Left lung (tissue), 10 donors: ENCODE results near the gene RGS7. TPM values are rescaled to one million over a fixed set of nuclear protein-coding genes. Genes with fewer than 3 reads are reported as not detected.
A peak's percentile ranks its signal among the peaks of the same experiment; 100 is the strongest.

Source experiments
- ATAC-seq: fragments of 200-7000 bp; cut with Tn5 transposase; one replicate; pipeline ENCODE4 v1.9.1; 2020; ENCODE audit warnings: moderate library complexity
- DNase-seq, 4 donors: peaks; one replicate each; pipeline ENCODE4 v3.0.0-alpha.2; 2013 to 2020
- H3K27ac ChIP-seq, 2 donors: fragments of 200-600 bp; sonication (generic) in 1 of 2; one replicate each; pipeline versions ENCODE4 v1.5.0 to v1.8.0; 2020 to 2021
- H3K27me3 ChIP-seq, 2 donors: fragments of 200-600 bp; sonication (generic) in 1 of 2; one replicate each; pipeline versions ENCODE4 v1.5.0 to v1.8.0; 2020 to 2021
- H3K36me3 ChIP-seq, 2 donors: fragments of 200-600 bp; sonication (generic) in 1 of 2; one replicate each; pipeline versions ENCODE4 v1.5.0 to v1.8.0; 2020 to 2021
- H3K4me1 ChIP-seq, 2 donors: fragments of 200-600 bp; one replicate each; pipeline ENCODE4 v1.8.0; 2021
- H3K4me3 ChIP-seq, 2 donors: fragments of 200-600 bp; sonication (generic) in 1 of 2; one replicate each; pipeline versions ENCODE4 v1.5.0 to v1.8.0; 2020 to 2021; ENCODE audit warnings: mild to moderate bottlenecking in 1 of 2
- H3K9me3 ChIP-seq, 2 donors: fragments of 200-600 bp; sonication (generic) in 1 of 2; one replicate each; pipeline versions ENCODE4 v1.5.0 to v1.8.0; 2020 to 2021
- intact Hi-C, 2 donors: fragments of 100-400 bp; cut with DNase I; formaldehyde crosslinking; loops; one replicate each; pipeline versions ENCODE4 v1.11.2 to v1.14.2; 2022
- polyA plus RNA-seq, 6 donors: library from polyadenylated mRNA; unstranded; fragments of 120-200 nt; gene quantifications; one replicate each; pipeline ENCODE4 v1.2.1, GENCODE V29; 2013; ENCODE audit not compliant: insufficient read length in 6 of 6
- total RNA-seq, 2 donors: library from RNA; stranded (reverse); fragmentation: NEBNext Ultra II Directional; extraction: Animal tissue kit (Norgen Biotek cat#: 25700); gene quantifications; one replicate each; pipeline ENCODE4 v1.2.1, GENCODE V29; 2021
- TF ChIP-seq, protein P1 (sequence below), 2 donors: fragments of 200-600 bp; sonication (generic) in 1 of 2; IDR thresholded peaks; one replicate each; pipeline versions ENCODE4 v1.5.0 to v1.8.0; 2021; ENCODE audit warnings: antibody characterized with exemption in 2 of 2
- donor health status: DM: no; HTN: yes; CAD: no.
- donor health status: DM: no; HTN: no; CAD: no.

Gene RGS7
- total and polyA plus RNA-seq, 8 donors, result 0.11 to 0.43 (median 0.30) TPM; not detected in 2

DNA sequence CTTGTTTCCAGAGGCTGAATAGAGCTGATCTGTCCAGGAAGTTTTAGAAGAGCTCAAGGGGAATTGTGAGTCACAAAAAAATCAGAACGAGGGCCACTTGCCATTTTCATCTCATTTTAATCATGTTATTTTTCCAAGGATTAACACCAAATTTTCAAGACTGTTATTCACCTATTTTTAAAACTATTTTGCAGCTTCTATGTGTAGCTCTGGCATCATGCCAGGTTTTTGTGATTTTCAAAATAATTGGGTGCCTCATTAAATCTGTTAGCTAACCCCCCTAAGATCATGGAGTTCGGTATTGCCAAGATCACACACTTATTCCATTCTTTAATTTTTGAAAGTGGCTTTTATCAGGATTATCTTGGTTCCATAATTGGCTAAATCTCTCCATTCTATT is 90.9 kb downstream of the RGS7 start:
- Histone ChIP-seq H3K4me1 (no peaks in the 10 kb centered on the region), H3K9me3 (peaks cover 0 to 6% of the 10 kb centered on the region in 2 donors), H3K27ac (no peak overlapping the region), H3K36me3 (no peaks in the 10 kb centered on the region), H3K27me3 (no peaks in the 10 kb centered on the region), H3K4me3 (no peak overlapping the region)
- ATAC-seq (no peak), DNase-seq (no peak)
- TF ChIP-seq, protein P1, sequence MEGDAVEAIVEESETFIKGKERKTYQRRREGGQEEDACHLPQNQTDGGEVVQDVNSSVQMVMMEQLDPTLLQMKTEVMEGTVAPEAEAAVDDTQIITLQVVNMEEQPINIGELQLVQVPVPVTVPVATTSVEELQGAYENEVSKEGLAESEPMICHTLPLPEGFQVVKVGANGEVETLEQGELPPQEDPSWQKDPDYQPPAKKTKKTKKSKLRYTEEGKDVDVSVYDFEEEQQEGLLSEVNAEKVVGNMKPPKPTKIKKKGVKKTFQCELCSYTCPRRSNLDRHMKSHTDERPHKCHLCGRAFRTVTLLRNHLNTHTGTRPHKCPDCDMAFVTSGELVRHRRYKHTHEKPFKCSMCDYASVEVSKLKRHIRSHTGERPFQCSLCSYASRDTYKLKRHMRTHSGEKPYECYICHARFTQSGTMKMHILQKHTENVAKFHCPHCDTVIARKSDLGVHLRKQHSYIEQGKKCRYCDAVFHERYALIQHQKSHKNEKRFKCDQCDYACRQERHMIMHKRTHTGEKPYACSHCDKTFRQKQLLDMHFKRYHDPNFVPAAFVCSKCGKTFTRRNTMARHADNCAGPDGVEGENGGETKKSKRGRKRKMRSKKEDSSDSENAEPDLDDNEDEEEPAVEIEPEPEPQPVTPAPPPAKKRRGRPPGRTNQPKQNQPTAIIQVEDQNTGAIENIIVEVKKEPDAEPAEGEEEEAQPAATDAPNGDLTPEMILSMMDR (IDR thresholded peaks at IDR 0.05), result no peak
- intact Hi-C loops, result no loop called here

- DNase-seq (no peak), ATAC-seq (no peak)
- H3K4me3 ChIP-seq, result no peak overlapping the region
- intact Hi-C loops, result no loop called here
- H3K36me3 ChIP-seq, result no peaks in the 10 kb centered on the region
- no peaks in the 10 kb centered on the region for H3K4me1 ChIP-seq
- TF ChIP-seq, protein P1 (IDR thresholded peaks at IDR 0.05), result no peak
- peaks cover 0 to 5% of the 10 kb centered on the region in 2 donors for H3K9me3 ChIP-seq
- H3K27ac ChIP-seq, result no peak overlapping the region
- no peaks in the 10 kb centered on the region for H3K27me3 ChIP-seq
Measured at GRCh38 chr1:241265428-241265827, 91.6 kb downstream of the RGS7 start.

DNA sequence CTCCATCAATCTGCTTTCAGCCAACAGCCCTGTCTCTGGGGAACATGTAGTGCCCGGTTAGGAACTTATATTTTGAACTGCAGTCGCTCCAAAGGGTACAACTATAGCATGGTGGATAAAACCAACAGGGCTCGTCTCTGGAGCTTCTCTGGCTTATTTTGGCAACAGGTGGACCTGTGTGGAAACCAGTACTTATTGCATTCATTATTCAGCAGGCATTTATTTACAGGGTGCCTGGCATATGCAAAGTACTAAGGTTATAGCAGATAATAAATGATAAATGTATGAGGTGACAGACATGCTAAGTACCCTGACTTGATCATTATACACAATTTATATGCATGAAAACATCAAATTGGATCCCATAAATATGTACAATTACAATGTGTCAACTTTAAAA is 93.7 kb downstream of the RGS7 start:
- TF ChIP-seq, protein P1 (IDR thresholded peaks at IDR 0.05), result no peak
- no peak for ATAC-seq
- intact Hi-C loops, result no loop called here
- no peak for DNase-seq
- Histone ChIP-seq H3K9me3 (peaks cover 0 to 1% of the 10 kb centered on the region in 2 donors), H3K36me3 (no peaks in the 10 kb centered on the region), H3K27me3 (no peaks in the 10 kb centered on the region), H3K4me3 (no peak overlapping the region), H3K27ac (no peak overlapping the region), H3K4me1 (no peaks in the 10 kb centered on the region)

DNA sequence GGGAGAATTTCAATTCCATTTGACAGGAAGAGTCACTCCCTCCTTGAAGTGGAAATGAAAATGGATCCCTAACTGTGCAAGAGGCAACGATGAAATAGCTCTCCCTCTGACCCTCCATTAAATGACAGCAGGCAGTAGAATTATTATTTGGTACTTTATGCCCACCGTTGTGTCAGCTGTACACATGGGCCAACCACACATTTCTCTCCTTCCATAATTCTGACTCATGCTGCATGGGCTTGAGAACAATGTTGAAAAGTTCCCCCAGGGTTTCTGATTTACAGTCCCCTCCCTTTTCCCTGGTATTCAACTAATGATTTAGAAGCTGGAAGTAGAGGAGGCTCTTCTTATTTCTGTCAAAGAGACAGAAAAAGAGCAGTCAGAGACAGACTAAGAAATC is 103.5 kb downstream of the RGS7 start:
- Histone ChIP-seq H3K4me1 (no peaks in the 10 kb centered on the region), H3K36me3 (no peaks in the 10 kb centered on the region), H3K9me3 (peaks cover 0 to 2% of the 10 kb centered on the region in 2 donors), H3K4me3 (no peak overlapping the region), H3K27ac (no peak overlapping the region), H3K27me3 (no peaks in the 10 kb centered on the region)
- no peak for DNase-seq
- no peak for ATAC-seq
- TF ChIP-seq, protein P1 (IDR thresholded peaks at IDR 0.05), result no peak
- intact Hi-C loops, result no loop called here

DNA sequence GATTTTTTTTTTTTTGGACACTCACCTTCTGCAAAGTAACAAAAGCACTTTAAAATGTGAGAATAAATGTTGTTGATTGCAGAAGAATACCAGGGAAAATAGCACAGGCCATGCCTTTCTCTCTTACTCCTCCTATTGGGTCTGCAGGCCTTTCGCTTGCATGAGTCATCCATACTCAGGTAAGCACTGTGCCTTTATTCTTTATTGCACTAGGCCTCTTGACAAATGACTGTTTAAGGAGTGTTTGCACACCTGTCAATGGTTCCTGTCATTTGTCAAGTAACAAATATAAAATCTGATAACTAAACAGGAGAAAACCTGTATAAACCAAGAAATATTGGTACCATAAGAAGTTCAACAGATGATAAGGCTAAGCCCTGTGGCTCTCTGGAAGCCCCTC is 106.5 kb downstream of the RGS7 start:
- H3K36me3 ChIP-seq, result no peaks in the 10 kb centered on the region
- no peak for DNase-seq
- peaks cover 0 to 6% of the 10 kb centered on the region in 2 donors for H3K9me3 ChIP-seq
- intact Hi-C loops, result no loop called here
- H3K4me3 ChIP-seq, result no peak overlapping the region
- TF ChIP-seq, protein P1 (IDR thresholded peaks at IDR 0.05), result no peak
- no peak overlapping the region for H3K27ac ChIP-seq
- ATAC-seq, result peak; percentile 98
- H3K27me3 ChIP-seq, result no peaks in the 10 kb centered on the region
- H3K4me1 ChIP-seq, result no peaks in the 10 kb centered on the region
